Measurements from ENCODE around the gene MRC1.

GRCh38 chr10:17831896-17832295 lies 22.7 kb downstream of the MRC1 start:
- TF ChIP-seq POLR2A (IDR thresholded peaks at IDR 0.05) (no peak), CTCF (IDR thresholded peaks at IDR 0.05) (no peak), EP300 (IDR thresholded peaks at IDR 0.05) (no peak)
